Lower leg skin (tissue), 3 donors: ENCODE data around the gene HOXB8.

Source experiments
- POLR2A ChIP-seq, 2 donors: fragments of 450-650 bp; IDR thresholded peaks; one replicate each; pipeline ENCODE4 v1.6.1; 2016 to 2017; ENCODE audit warnings: antibody characterized with exemption in 2 of 2, mild to moderate bottlenecking in 1 of 2, moderate library complexity in 1 of 2
- TF ChIP-seq, protein P1 (sequence below), 3 donors: fragments of 450-650 bp; IDR thresholded peaks; one replicate each; pipeline ENCODE4 v1.5.1; 2016; ENCODE audit warnings: antibody characterized with exemption in 3 of 3, mild to moderate bottlenecking in 3 of 3, moderate library complexity in 2 of 3

DNA sequence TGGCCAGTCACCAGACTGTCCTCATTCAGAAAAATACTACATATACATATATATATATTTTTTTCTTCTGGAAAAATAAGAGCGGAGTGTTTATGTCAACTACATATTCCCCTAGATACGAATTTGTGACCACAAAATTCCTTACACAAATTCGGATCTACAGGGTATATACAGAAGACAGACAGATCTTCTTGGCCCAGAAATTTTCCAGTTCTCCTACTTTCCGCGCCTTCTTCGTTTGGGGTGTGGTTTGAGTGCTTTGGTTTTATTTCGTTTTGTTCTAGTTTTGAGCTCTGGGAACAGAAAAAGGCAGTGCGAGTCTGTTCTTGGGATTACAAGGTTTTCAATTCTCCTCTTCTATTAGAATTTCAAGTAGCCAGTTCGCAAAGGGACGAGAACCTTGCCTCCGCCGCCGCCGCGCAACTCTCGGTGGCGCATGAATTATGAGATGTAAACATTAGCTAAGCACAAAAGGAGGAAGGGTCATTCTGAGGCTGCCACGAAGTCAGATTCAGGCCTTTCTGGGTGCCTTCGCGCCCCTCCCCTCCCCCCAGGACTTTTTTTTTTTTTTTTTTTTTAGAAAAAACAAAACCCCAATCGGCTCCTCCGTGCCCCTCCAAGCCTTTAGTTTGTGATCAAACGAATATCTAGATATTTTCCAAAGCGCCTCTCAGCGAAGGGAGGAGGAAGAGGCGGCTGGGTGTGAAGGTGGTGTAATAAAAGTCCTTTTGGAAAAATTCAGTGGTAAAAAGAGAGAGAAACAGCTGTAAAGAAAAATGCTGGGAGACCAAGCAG lies 35.1 kb downstream of the HOXB8 start:
- TF ChIP-seq, protein P1, sequence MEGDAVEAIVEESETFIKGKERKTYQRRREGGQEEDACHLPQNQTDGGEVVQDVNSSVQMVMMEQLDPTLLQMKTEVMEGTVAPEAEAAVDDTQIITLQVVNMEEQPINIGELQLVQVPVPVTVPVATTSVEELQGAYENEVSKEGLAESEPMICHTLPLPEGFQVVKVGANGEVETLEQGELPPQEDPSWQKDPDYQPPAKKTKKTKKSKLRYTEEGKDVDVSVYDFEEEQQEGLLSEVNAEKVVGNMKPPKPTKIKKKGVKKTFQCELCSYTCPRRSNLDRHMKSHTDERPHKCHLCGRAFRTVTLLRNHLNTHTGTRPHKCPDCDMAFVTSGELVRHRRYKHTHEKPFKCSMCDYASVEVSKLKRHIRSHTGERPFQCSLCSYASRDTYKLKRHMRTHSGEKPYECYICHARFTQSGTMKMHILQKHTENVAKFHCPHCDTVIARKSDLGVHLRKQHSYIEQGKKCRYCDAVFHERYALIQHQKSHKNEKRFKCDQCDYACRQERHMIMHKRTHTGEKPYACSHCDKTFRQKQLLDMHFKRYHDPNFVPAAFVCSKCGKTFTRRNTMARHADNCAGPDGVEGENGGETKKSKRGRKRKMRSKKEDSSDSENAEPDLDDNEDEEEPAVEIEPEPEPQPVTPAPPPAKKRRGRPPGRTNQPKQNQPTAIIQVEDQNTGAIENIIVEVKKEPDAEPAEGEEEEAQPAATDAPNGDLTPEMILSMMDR (IDR thresholded peaks at IDR 0.05) = no peak
- TF ChIP-seq POLR2A (IDR thresholded peaks at IDR 0.05) = no peak
